K562 (cell line): ENCODE measurements around the gene NCMAP. TPM values are rescaled to one million over a fixed set of nuclear protein-coding genes. Genes with fewer than 3 reads are reported as not detected.

Experiments used
- BCOR ChIP-seq: fragments of 450-650 bp; IDR thresholded peaks from 2 replicates; pipeline ENCODE4 v1.6.1; 2016
- ELF4 ChIP-seq: fragments of 450-650 bp; formaldehyde crosslinking; IDR thresholded peaks from 2 replicates; pipeline ENCODE4 v1.4.0; 2022; ENCODE audit warnings: missing genetic modification characterization
- HEY1 ChIP-seq: fragments of 250-450 bp; sonication (Bioruptor Pico); IDR thresholded peaks from 2 replicates; pipeline ENCODE4 v1.5.0; 2020; ENCODE audit warnings: mild to moderate bottlenecking, moderate library complexity, borderline replicate concordance
- NR2C2 ChIP-seq, 2 experiments: fragments of 200-800 bp in 1 of 2; sonication (Bioruptor generic) in 1 of 2; sonication (generic) in 1 of 2; formaldehyde crosslinking in 1 of 2; IDR thresholded peaks; 2 replicates each; pipeline versions ENCODE4 v1.6.1 to v1.8.0; 2016 to 2022; ENCODE audit warnings: mild to moderate bottlenecking in 1 of 2, missing compliant biosample characterization in 1 of 2, missing genetic modification characterization in 1 of 2, missing genetic modification reagents in 1 of 2
- PYGO2 ChIP-seq: fragments of 450-650 bp; IDR thresholded peaks from 2 replicates; pipeline ENCODE4 v1.6.1; 2016; ENCODE audit warnings: mild to moderate bottlenecking, missing genetic modification characterization, moderate library complexity, missing compliant biosample characterization
- RBM39 ChIP-seq: fragments of 200-400 bp; formaldehyde crosslinking; optimal IDR thresholded peaks from 2 replicates; pipeline ENCODE3; 2018; ENCODE audit warnings: low read depth, low read length
- RUNX1 ChIP-seq: sonication (generic); IDR thresholded peaks from 2 replicates; pipeline ENCODE4 v1.6.1; 2016; ENCODE audit warnings: antibody characterized with exemption, low read depth
- SMC3 ChIP-seq: conservative IDR thresholded peaks from 2 replicates; pipeline ENCODE4 v1.6.1; 2011; ENCODE audit warnings: low read depth, low read length, improper control_type of control experiment; ENCODE audit not compliant: insufficient read depth
- SNIP1 ChIP-seq: fragments of 450-650 bp; IDR thresholded peaks from 2 replicates; pipeline ENCODE4 v1.7.1; 2017; ENCODE audit warnings: low read depth, mild to moderate bottlenecking
- STAT5B ChIP-seq: fragments of 250-450 bp; sonication (Bioruptor Pico); IDR thresholded peaks from 2 replicates; pipeline ENCODE4 v1.8.0; 2021; ENCODE audit warnings: mild to moderate bottlenecking, inconsistent platforms
- TAF15 ChIP-seq: fragments of 200-400 bp; formaldehyde crosslinking; IDR thresholded peaks from 2 replicates; pipeline ENCODE4 v1.6.1; 2017; ENCODE audit warnings: mild to moderate bottlenecking, low read depth, low read length, moderate library complexity
- XRCC5 ChIP-seq: fragments of 200-400 bp; formaldehyde crosslinking; IDR thresholded peaks from 2 replicates; pipeline ENCODE4 v1.6.1; 2017; ENCODE audit warnings: low read depth, mild to moderate bottlenecking, low read length
- ZKSCAN1 ChIP-seq: fragments of 150-350 bp; IDR thresholded peaks from 2 replicates; pipeline ENCODE4 v1.6.1; 2016; ENCODE audit warnings: low read depth, low read length
- ZNF3 ChIP-seq: fragments of 250-450 bp; sonication (Bioruptor Pico); IDR thresholded peaks from 2 replicates; pipeline ENCODE4 v1.5.0; 2021; ENCODE audit warnings: mild to moderate bottlenecking, moderate library complexity
- polyA plus RNA-seq, 8 experiments: library from polyadenylated mRNA; depleted of rRNA in 4 of 8; stranded (reverse) in 5 of 8; unstranded in 3 of 8; fragments of >200 nt; fragmentation: Nextera tagmentation in 2 of 8; fragmentation: Illumina TruSeq in 1 of 8; extraction: Ambion mirVana in 2 of 8; extraction: Trizol in 1 of 8; gene quantifications; 2 replicates each; pipeline versions ENCODE4 v1.2.1 to v1.2.3, GENCODE V29; 2011 to 2014; ENCODE audit warnings: inconsistent platforms in 1 of 8, missing spikeins in 1 of 8
- total RNA-seq, 7 experiments: library from RNA; depleted of rRNA in 6 of 7; stranded (reverse); fragments of >200 nt in 6 of 7; fragmentation: Illumina TruSeq in 2 of 7; extraction: Trizol in 2 of 7; gene quantifications; 2 replicates each; pipeline versions ENCODE4 v1.2.1 to v1.2.3, GENCODE V29; 2011 to 2021; ENCODE audit warnings: low replicate concordance in 1 of 7
- TF ChIP-seq, protein P1 (sequence below): fragments of 250-450 bp; sonication (Bioruptor Pico); IDR thresholded peaks from 2 replicates; pipeline ENCODE4 v1.4.0; 2020; ENCODE audit warnings: mild to moderate bottlenecking, moderate library complexity
- TF ChIP-seq, protein P2 (sequence below): fragments of 250-450 bp; sonication (Bioruptor Pico); IDR thresholded peaks from 2 replicates; pipeline ENCODE4 v1.5.0; 2021
- TF ChIP-seq, protein P3 (sequence below), 2 experiments: fragments of 450-650 bp; IDR thresholded peaks; 2 replicates each; pipeline ENCODE4 v1.6.1; 2016

Gene NCMAP
- total and polyA plus RNA-seq, 9 of the 15 experiments (the other 6 are each of a cell fraction or from before 2014, with no cell fraction given), result 0.03 TPM; not detected in 8

DNA sequence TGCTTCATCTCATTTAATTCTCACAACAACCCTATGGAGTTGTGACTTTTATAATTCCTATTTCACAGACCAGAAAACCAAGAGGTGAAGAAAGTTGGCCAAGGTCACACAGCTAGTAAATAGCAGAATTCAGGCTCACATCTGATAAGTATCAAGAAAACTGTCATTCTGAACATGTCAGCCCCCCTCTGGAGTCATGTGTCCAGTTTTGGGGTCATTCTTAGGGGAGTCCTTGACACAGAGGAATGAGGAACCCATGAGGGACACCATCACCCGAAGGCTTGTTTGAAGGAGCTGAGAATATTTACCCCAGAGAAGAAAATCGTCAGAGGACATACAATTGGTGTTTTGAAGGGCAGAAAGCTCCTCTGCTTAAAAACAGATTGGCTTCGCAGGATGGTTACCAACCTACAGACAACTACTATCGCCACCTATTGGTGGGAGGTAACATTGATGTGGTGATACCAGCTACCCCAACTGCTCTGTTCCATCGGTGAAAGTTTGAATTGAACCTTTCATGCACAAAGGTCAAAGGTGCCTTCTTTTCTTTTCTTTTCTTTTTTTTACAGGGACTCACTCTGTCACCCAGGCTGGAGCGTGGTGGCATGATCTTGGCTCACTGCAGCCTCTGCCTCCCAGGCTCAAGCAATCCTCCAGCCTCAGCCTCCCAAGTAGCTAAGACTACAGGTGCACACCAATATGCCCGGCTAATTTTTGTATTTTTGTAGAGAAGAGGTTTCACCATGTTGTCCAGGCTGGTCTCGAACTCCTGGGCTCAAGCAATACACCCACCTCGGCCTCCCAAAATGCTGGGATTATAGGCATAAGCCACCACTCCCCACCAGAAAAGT, 31.3 kb downstream of the NCMAP start (continued):
- TF ChIP-seq, protein P1, sequence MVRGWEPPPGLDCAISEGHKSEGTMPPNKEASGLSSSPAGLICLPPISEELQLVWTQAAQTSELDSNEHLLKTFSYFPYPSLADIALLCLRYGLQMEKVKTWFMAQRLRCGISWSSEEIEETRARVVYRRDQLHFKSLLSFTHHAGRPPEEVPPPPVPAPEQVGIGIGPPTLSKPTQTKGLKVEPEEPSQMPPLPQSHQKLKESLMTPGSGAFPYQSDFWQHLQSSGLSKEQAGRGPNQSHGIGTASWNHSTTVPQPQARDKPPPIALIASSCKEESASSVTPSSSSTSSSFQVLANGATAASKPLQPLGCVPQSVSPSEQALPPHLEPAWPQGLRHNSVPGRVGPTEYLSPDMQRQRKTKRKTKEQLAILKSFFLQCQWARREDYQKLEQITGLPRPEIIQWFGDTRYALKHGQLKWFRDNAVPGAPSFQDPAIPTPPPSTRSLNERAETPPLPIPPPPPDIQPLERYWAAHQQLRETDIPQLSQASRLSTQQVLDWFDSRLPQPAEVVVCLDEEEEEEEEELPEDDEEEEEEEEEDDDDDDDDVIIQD (CRISPR knock-in tag), result no peak
- no peak for TF ChIP-seq ELF4 (CRISPR knock-in tag)
- TF ChIP-seq ZNF3 (CRISPR knock-in tag), result no peak
- TF ChIP-seq BCOR, result peak; percentile 17; the same call in 1 of the 2 replicates
- TF ChIP-seq NR2C2 (CRISPR knock-in tag; IDR thresholded peaks at IDR 0.05), result no peak
- 0 out of 2 replicates have a peak, but pooled peaks have one; percentile 24 for TF ChIP-seq NR2C2 (tag; IDR thresholded peaks at IDR 0.05)
- TF ChIP-seq TAF15, result no peak
- TF ChIP-seq SNIP1, result no peak
- TF ChIP-seq, protein P2, sequence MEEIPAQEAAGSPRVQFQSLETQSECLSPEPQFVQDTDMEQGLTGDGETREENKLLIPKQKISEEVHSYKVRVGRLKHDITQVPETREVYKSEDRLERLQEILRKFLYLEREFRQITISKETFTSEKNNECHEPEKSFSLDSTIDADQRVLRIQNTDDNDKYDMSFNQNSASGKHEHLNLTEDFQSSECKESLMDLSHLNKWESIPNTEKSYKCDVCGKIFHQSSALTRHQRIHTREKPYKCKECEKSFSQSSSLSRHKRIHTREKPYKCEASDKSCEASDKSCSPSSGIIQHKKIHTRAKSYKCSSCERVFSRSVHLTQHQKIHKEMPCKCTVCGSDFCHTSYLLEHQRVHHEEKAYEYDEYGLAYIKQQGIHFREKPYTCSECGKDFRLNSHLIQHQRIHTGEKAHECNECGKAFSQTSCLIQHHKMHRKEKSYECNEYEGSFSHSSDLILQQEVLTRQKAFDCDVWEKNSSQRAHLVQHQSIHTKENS, result no peak
- TF ChIP-seq RUNX1, result no peak
- peak; percentile 49 for TF ChIP-seq SMC3
- no peak for TF ChIP-seq STAT5B
- TF ChIP-seq ZKSCAN1, result no peak
- TF ChIP-seq, protein P3, sequence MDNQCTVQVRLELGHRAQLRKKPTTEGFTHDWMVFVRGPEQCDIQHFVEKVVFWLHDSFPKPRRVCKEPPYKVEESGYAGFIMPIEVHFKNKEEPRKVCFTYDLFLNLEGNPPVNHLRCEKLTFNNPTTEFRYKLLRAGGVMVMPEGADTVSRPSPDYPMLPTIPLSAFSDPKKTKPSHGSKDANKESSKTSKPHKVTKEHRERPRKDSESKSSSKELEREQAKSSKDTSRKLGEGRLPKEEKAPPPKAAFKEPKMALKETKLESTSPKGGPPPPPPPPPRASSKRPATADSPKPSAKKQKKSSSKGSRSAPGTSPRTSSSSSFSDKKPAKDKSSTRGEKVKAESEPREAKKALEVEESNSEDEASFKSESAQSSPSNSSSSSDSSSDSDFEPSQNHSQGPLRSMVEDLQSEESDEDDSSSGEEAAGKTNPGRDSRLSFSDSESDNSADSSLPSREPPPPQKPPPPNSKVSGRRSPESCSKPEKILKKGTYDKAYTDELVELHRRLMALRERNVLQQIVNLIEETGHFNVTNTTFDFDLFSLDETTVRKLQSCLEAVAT (IDR thresholded peaks at IDR 0.05), result 0 out of 4 replicates have a peak, but pooled peaks of 1 of the 2 experiments have one; percentile 13
- no peak for TF ChIP-seq HEY1
- TF ChIP-seq PYGO2, result no peak
- TF ChIP-seq RBM39, result no peak
- 0 out of 2 replicates have a peak, but pooled peaks have one; percentile 66 for TF ChIP-seq XRCC5
